ENCODE measurements around the gene FITM2.

The FITM2 gene

DNA sequence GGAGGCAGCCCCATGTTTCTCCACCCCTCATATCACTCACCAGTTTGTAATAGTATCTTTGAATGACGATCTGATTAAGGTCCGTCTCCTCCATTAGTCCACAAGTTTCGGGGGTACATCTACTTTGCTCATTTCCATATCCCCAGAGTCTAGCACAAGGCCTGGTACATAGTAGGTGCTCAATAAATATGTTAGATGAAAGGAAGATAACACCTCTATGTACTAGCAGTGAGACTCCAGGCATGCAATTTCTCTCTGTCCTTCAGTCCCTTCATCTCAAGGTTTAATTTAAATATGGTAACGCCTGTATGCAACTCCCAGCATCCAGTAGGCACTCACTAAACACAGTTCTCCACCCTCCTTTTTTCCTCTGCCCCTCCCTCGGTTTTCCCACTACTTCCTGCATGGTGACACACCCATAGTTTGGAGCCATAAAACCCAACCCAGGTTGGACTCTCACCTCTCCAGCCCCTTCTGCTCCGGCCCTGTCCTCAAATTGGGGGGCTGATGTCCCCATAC is 44.0 kb upstream of the FITM2 start:
- TF ChIP-seq, protein P1, sequence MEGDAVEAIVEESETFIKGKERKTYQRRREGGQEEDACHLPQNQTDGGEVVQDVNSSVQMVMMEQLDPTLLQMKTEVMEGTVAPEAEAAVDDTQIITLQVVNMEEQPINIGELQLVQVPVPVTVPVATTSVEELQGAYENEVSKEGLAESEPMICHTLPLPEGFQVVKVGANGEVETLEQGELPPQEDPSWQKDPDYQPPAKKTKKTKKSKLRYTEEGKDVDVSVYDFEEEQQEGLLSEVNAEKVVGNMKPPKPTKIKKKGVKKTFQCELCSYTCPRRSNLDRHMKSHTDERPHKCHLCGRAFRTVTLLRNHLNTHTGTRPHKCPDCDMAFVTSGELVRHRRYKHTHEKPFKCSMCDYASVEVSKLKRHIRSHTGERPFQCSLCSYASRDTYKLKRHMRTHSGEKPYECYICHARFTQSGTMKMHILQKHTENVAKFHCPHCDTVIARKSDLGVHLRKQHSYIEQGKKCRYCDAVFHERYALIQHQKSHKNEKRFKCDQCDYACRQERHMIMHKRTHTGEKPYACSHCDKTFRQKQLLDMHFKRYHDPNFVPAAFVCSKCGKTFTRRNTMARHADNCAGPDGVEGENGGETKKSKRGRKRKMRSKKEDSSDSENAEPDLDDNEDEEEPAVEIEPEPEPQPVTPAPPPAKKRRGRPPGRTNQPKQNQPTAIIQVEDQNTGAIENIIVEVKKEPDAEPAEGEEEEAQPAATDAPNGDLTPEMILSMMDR (IDR thresholded peaks at IDR 0.05) = no peak

DNA sequence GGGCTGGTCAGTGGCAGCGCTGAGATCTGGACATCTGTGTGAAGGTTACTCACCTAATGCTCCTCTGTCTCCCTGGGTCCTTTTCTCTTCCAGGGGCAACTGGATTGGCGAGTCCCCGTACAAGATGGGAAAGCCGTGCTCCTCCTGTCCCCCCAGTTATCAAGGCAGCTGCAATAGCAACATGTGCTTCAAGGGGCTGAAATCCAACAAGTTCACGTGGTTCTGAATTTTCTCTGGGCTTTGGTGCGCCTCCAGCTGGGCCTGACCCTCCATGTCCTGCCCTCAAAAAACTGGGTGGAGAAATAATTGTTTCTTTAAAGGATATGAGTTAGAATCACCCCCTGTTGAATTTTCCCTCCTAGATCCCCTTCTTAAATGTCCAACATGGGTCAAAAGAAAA is 39.6 kb upstream of the FITM2 start:
- TF ChIP-seq, protein P1 (IDR thresholded peaks at IDR 0.05) = no peak

DNA sequence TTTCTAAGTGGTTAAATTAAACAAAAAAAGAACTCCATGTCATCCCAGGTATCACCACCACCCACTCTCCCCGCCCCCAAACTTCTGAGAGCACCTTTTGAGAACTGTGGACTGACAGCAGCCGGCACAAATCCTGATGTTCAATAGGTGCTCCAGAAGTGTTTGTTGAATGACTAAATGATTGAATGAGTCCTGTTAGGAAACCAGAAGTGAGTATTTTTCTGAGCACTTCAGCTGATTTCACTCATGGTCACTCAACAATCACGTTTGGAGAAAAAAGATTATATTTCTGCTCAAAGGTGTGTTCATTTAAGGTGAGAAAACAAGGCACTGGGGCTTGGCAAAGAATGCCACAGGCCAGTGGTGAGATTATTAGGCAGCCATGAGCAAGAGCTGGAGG is 38.3 kb upstream of the FITM2 start:
- TF ChIP-seq, protein P1 (IDR thresholded peaks at IDR 0.05) = no peak

DNA sequence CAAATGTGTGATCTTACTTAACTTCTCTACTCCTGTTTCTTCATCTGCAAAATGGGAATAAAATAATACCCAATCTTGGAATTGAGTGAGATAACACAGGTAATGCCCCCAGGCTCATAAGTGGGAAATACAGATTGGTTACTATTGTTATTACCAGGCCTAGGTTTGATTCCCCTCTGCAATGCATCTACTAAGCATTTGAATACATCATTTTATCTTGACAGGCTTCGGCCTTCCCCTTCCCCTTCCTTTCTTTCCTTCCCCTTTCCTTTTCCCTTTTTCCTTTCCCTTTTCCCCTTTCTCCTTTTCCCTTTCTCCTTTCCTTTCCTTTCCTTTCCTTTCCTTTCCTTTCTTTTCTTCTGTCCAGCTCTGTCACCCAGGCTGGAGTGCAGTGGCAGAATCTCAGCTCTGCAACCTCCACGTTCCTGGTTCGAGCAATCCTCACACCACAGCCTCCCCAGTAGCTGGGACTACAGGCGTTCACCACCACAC is 37.2 kb upstream of the FITM2 start:
- TF ChIP-seq, protein P1 (IDR thresholded peaks at IDR 0.05) = no peak

DNA sequence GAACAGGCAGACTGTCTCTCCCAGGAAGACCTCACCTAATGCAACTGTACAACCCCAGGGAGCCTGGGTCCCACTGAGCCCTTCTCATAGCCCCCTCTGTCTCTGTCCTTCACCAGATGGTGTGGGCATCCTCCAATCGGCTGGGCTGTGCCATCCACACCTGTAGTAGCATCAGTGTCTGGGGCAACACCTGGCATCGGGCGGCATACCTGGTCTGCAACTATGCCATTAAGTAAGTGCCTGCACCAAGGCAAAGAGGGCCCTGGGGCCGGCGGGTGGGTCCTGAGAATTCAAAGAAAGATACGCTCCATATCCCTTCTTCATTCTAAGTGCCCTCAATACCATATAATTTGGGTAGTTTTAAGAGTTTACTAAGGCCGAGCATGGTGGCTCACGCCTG is 34.1 kb upstream of the FITM2 start:
- TF ChIP-seq, protein P1 (IDR thresholded peaks at IDR 0.05) = no peak

DNA sequence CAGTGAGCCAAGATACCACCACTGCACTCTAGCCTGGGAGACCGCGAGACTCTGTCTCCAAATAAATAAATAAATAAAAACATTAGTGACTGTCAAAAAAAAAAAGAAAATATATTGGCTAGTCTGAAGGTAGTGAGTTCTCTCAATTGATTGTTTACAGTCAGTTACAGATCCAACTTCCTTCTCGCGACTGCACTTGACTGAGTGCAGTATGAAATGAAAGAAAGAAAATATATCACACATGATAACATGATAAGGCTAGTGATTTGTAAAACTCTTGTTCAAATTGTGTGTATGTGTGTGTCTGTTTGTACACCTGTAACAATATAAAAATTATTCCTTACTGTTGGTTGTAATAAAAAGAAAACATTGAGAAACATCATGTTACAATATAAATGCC is 33.7 kb upstream of the FITM2 start:
- TF ChIP-seq, protein P1 (IDR thresholded peaks at IDR 0.05) = no peak

DNA sequence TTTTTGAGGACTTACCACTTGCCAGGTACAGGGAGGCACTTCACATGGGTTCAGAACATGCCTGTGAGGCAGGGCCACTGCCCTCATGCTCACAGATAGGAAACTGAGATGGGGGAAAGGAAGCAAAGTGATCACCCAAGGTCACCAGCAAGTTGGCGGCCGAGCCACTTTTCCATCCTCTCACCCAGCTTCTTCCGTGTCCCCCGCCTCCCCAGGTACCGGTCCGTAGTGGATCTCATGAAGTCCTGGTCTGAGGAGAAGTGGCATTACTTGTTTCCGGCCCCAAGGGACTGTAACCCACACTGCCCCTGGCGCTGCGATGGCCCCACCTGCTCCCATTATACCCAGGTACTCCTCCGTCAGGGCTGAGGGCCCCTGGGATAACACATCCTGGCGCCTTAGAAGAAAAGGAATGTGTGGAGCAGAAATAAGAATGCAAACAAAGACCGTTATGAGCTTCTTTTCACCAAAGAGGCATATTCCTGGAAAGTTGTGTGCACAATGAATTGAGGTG is 32.2 kb upstream of the FITM2 start:
- TF ChIP-seq, protein P1 (IDR thresholded peaks at IDR 0.05) = no peak

DNA sequence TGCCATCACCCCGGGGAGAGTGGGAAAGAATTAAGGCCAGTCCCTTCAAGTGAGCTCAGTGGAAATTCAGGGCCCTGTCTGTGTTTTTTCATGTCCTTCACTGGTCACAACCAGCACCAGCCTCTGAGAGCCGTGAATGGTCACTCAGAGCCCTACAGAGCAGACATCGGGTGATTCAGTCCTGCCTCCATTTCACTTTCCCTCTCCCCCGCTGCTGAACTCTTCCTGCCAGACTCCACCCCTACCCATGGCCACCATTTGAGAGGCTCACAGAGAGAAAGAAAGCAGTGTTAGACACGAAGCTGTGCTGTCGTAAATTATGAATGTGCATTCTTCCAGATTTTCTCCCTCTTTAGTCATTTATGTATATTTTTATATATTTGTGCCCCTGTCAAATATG is 31.2 kb upstream of the FITM2 start:
- TF ChIP-seq, protein P1 (IDR thresholded peaks at IDR 0.05) = no peak

All from LNCAP (cell line).